K562 (cell line): ENCODE results near the gene ICE2. TPM values are rescaled to one million over a fixed set of nuclear protein-coding genes. Genes with fewer than 3 reads are reported as not detected.

ENCODE experiments used
- HNRNPLL ChIP-seq: fragments of 200-400 bp; formaldehyde crosslinking; IDR thresholded peaks from 2 replicates; pipeline ENCODE4 v1.6.1; 2017; ENCODE audit warnings: low read length, low read depth, mild to moderate bottlenecking; ENCODE audit not compliant: poor library complexity, severe bottlenecking
- L3MBTL2 ChIP-seq: fragments of 450-650 bp; IDR thresholded peaks from 2 replicates; pipeline ENCODE4 v1.6.1; 2016; ENCODE audit warnings: mild to moderate bottlenecking, moderate library complexity
- NFRKB ChIP-seq: fragments of 450-650 bp; IDR thresholded peaks from 2 replicates; pipeline ENCODE4 v1.6.1; 2016; ENCODE audit warnings: low read depth
- polyA plus RNA-seq, 8 experiments: library from polyadenylated mRNA; depleted of rRNA in 4 of 8; stranded (reverse) in 5 of 8; unstranded in 3 of 8; fragments of >200 nt; fragmentation: Nextera tagmentation in 2 of 8; fragmentation: Illumina TruSeq in 1 of 8; extraction: Ambion mirVana in 2 of 8; extraction: Trizol in 1 of 8; gene quantifications; 2 replicates each; pipeline versions ENCODE4 v1.2.1 to v1.2.3, GENCODE V29; 2011 to 2014; ENCODE audit warnings: inconsistent platforms in 1 of 8, missing spikeins in 1 of 8
- total RNA-seq, 7 experiments: library from RNA; depleted of rRNA in 6 of 7; stranded (reverse); fragments of >200 nt in 6 of 7; fragmentation: Illumina TruSeq in 2 of 7; extraction: Trizol in 2 of 7; gene quantifications; 2 replicates each; pipeline versions ENCODE4 v1.2.1 to v1.2.3, GENCODE V29; 2011 to 2021; ENCODE audit warnings: low replicate concordance in 1 of 7
- TF ChIP-seq, protein P1 (sequence below): fragments of 450-650 bp; IDR thresholded peaks from 2 replicates; pipeline ENCODE4 v1.6.1; 2016; ENCODE audit warnings: mild to moderate bottlenecking, moderate library complexity
- TF ChIP-seq, protein P2 (sequence below): IDR thresholded peaks from 2 replicates; pipeline ENCODE4 v1.6.1; 2014; ENCODE audit warnings: antibody characterized with exemption
- TF ChIP-seq, protein P3 (sequence below): sonication (generic); formaldehyde crosslinking; IDR thresholded peaks from 2 replicates; pipeline ENCODE4 v1.8.1; 2023; ENCODE audit warnings: mild to moderate bottlenecking, missing genetic modification reagents
- TF ChIP-seq, protein P4 (sequence below), 2 experiments: fragments of 200-800 bp in 1 of 2; sonication (Bioruptor generic) in 1 of 2; sonication (generic) in 1 of 2; formaldehyde crosslinking in 1 of 2; IDR thresholded peaks in 1 of 2; conservative IDR thresholded peaks in 1 of 2; 2 replicates each; pipeline versions ENCODE4 v1.5.0 to v1.6.1; 2016 to 2020; ENCODE audit warnings: missing compliant biosample characterization in 1 of 2, missing genetic modification characterization in 1 of 2, missing genetic modification reagents in 1 of 2

The ICE2 gene
- total and polyA plus RNA-seq, 9 of the 15 experiments (the other 6 are each of a cell fraction or from before 2014, with no cell fraction given): 21.8 to 87.9 (median 58.1) TPM

DNA sequence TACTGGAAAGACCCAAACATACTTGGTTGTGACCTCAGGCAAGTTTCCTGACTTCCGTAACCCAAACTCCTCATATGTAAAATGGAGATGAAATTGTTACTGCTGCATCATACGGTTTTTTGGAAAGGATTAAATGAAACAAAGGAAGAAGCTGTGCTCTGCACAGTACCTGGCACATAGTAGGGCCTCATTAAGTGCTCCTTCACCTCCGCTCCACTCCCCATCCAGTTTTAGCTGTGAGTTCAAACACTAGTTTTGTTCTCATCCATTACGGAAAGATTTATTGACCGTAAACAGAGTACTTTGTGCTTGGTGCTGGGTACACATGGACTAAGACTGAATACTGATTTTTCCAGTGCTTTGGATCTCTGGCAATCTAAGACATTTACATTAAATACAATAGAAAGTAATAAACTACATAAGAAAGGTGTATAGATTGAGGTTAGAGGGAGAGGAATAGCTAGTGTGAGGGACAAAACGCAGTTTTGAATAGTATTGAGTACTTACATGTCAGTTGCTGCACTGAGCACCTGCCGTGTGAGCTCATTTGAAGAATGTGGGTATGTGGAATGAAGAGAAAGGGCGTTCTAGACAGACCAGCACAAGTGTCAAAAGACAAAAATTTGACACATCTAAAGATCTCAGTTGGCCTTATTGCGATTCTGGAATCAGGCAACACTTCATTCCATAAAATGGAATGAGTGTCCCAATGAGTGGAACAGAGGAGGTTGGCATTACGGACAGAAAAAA lies 594 bp upstream of the ICE2 start (continued):
- TF ChIP-seq, protein P1, sequence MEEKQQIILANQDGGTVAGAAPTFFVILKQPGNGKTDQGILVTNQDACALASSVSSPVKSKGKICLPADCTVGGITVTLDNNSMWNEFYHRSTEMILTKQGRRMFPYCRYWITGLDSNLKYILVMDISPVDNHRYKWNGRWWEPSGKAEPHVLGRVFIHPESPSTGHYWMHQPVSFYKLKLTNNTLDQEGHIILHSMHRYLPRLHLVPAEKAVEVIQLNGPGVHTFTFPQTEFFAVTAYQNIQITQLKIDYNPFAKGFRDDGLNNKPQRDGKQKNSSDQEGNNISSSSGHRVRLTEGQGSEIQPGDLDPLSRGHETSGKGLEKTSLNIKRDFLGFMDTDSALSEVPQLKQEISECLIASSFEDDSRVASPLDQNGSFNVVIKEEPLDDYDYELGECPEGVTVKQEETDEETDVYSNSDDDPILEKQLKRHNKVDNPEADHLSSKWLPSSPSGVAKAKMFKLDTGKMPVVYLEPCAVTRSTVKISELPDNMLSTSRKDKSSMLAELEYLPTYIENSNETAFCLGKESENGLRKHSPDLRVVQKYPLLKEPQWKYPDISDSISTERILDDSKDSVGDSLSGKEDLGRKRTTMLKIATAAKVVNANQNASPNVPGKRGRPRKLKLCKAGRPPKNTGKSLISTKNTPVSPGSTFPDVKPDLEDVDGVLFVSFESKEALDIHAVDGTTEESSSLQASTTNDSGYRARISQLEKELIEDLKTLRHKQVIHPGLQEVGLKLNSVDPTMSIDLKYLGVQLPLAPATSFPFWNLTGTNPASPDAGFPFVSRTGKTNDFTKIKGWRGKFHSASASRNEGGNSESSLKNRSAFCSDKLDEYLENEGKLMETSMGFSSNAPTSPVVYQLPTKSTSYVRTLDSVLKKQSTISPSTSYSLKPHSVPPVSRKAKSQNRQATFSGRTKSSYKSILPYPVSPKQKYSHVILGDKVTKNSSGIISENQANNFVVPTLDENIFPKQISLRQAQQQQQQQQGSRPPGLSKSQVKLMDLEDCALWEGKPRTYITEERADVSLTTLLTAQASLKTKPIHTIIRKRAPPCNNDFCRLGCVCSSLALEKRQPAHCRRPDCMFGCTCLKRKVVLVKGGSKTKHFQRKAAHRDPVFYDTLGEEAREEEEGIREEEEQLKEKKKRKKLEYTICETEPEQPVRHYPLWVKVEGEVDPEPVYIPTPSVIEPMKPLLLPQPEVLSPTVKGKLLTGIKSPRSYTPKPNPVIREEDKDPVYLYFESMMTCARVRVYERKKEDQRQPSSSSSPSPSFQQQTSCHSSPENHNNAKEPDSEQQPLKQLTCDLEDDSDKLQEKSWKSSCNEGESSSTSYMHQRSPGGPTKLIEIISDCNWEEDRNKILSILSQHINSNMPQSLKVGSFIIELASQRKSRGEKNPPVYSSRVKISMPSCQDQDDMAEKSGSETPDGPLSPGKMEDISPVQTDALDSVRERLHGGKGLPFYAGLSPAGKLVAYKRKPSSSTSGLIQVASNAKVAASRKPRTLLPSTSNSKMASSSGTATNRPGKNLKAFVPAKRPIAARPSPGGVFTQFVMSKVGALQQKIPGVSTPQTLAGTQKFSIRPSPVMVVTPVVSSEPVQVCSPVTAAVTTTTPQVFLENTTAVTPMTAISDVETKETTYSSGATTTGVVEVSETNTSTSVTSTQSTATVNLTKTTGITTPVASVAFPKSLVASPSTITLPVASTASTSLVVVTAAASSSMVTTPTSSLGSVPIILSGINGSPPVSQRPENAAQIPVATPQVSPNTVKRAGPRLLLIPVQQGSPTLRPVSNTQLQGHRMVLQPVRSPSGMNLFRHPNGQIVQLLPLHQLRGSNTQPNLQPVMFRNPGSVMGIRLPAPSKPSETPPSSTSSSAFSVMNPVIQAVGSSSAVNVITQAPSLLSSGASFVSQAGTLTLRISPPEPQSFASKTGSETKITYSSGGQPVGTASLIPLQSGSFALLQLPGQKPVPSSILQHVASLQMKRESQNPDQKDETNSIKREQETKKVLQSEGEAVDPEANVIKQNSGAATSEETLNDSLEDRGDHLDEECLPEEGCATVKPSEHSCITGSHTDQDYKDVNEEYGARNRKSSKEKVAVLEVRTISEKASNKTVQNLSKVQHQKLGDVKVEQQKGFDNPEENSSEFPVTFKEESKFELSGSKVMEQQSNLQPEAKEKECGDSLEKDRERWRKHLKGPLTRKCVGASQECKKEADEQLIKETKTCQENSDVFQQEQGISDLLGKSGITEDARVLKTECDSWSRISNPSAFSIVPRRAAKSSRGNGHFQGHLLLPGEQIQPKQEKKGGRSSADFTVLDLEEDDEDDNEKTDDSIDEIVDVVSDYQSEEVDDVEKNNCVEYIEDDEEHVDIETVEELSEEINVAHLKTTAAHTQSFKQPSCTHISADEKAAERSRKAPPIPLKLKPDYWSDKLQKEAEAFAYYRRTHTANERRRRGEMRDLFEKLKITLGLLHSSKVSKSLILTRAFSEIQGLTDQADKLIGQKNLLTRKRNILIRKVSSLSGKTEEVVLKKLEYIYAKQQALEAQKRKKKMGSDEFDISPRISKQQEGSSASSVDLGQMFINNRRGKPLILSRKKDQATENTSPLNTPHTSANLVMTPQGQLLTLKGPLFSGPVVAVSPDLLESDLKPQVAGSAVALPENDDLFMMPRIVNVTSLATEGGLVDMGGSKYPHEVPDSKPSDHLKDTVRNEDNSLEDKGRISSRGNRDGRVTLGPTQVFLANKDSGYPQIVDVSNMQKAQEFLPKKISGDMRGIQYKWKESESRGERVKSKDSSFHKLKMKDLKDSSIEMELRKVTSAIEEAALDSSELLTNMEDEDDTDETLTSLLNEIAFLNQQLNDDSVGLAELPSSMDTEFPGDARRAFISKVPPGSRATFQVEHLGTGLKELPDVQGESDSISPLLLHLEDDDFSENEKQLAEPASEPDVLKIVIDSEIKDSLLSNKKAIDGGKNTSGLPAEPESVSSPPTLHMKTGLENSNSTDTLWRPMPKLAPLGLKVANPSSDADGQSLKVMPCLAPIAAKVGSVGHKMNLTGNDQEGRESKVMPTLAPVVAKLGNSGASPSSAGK: peak; percentile 19; the same call in 1 of the 2 replicates
- TF ChIP-seq L3MBTL2: peak; percentile 5; the same call in 1 of the 2 replicates
- TF ChIP-seq, protein P2, sequence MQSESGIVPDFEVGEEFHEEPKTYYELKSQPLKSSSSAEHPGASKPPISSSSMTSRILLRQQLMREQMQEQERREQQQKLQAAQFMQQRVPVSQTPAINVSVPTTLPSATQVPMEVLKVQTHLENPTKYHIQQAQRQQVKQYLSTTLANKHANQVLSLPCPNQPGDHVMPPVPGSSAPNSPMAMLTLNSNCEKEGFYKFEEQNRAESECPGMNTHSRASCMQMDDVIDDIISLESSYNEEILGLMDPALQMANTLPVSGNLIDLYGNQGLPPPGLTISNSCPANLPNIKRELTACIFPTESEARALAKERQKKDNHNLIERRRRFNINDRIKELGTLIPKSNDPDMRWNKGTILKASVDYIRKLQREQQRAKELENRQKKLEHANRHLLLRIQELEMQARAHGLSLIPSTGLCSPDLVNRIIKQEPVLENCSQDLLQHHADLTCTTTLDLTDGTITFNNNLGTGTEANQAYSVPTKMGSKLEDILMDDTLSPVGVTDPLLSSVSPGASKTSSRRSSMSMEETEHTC: no peak
- TF ChIP-seq, protein P3, sequence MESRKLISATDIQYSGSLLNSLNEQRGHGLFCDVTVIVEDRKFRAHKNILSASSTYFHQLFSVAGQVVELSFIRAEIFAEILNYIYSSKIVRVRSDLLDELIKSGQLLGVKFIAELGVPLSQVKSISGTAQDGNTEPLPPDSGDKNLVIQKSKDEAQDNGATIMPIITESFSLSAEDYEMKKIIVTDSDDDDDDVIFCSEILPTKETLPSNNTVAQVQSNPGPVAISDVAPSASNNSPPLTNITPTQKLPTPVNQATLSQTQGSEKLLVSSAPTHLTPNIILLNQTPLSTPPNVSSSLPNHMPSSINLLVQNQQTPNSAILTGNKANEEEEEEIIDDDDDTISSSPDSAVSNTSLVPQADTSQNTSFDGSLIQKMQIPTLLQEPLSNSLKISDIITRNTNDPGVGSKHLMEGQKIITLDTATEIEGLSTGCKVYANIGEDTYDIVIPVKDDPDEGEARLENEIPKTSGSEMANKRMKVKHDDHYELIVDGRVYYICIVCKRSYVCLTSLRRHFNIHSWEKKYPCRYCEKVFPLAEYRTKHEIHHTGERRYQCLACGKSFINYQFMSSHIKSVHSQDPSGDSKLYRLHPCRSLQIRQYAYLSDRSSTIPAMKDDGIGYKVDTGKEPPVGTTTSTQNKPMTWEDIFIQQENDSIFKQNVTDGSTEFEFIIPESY (CRISPR knock-in tag): no peak
- TF ChIP-seq, protein P4, sequence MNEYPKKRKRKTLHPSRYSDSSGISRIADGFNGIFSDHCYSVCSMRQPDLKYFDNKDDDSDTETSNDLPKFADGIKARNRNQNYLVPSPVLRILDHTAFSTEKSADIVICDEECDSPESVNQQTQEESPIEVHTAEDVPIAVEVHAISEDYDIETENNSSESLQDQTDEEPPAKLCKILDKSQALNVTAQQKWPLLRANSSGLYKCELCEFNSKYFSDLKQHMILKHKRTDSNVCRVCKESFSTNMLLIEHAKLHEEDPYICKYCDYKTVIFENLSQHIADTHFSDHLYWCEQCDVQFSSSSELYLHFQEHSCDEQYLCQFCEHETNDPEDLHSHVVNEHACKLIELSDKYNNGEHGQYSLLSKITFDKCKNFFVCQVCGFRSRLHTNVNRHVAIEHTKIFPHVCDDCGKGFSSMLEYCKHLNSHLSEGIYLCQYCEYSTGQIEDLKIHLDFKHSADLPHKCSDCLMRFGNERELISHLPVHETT (CRISPR knock-in tag; conservative IDR thresholded peaks at IDR 0.05 in 1 of 2, IDR thresholded peaks at IDR 0.05 in 1 of 2): peak in 1 of 2 experiments; percentile 45; a peak in 1 of 4 replicates
- no peak for TF ChIP-seq NFRKB
- TF ChIP-seq HNRNPLL: no peak
- TF ChIP-seq, all 486 proteins: peak for 23
